ENCODE results near the gene EGFR.

Gene EGFR

DNA sequence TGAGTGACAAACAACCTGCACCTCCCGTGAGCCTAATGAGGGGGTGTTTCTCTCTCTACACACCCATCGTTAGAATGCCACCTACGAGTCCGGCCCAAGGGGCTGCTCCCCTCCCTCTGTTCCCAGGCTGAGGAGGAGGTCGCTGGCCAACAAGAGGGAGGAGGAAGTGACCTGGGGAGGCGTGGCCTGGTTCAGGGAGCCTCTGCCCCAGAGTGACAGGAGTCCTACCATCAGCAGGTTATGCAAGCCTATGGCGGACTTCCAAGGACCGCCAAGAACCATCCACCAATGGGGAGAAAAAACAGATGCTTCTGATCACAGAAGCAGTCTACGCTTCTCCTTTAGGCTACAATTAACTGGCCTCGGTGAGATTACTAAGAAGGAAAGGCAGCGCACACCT lies 12.3 kb upstream of the EGFR start:
- no peak for TF ChIP-seq CTCF (IDR thresholded peaks at IDR 0.05; ENCODE audit: borderline replicate concordance, insufficient read depth, low read depth, low read length)
- no peak overlapping the region for H3K4me3 ChIP-seq (ENCODE audit: low read depth, low read length)

DNA sequence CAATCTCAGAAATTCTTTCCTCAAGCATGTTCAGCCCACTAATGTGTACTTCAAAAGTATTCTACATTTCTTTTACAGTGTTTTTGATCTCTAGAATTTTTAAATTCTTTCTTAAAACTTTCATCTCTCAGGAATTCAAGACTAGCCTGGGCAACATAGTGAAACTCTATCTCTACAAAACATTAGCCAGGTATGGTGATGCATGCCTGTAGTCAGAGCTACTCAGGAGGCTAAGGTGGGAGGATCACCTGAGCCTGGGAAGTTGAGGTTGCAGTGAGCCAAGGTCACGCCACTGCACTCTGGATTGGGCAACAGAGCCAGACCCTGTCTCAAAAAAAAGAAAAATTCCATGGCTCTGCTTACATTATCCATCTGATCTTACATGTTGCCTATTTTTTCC lies 5.0 kb upstream of the EGFR start:
- no peak overlapping the region for H3K4me3 ChIP-seq (ENCODE audit: low read depth, low read length)
- no peak for TF ChIP-seq CTCF (IDR thresholded peaks at IDR 0.05; ENCODE audit: borderline replicate concordance, insufficient read depth, low read depth, low read length)

DNA sequence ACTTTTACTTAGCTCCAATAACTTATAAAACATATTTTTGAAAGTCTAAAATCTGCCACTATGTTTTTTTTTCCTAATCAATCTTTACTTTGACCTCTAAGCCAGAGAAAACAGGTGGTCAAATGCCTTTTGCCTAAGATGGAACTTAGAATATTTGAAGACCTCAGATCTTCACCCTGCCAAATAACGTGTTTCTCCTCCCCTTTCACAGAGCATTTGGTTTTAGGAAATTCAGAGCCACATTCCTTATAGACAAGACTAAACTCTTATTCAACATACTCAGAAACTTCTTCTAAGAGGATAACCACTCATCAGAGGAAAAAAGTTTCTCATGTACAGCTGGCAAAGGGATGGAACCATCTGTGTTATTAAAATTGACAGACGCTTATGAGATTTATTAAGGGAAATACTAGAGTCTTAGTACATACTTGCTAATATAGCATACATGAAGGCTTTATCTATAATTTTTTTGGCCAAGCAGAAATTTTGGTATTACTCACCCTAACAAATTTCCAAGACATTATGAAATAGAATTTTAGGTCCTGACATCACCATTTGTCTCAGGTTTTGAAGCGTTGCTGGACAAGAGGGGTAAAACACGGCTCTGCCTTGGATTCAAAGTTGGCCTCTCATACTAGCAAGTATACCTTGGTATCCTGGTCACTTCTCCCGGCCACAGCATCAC lies 2.6 kb upstream of the EGFR start:
- no peak overlapping the region for H3K4me3 ChIP-seq (ENCODE audit: low read depth, low read length)
- TF ChIP-seq CTCF (IDR thresholded peaks at IDR 0.05; ENCODE audit: borderline replicate concordance, insufficient read depth, low read depth, low read length): no peak

DNA sequence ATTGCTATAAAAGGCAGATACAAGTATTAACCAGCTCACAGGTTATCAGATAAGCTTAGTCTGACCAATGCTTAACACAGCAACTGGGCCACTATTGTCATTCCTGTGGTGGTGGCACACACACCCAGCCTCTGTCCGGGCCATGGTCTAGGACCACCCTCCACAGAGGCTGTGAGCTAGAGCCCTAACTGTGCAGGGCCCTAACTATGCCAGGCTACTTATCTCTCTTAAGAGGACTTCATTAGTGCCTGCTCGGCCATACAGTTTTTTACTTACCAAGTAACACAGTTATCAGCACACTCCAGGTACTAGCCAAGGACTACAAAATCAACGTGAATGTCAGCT lies 2.1 kb upstream of the EGFR start:
- no peak for TF ChIP-seq CTCF (IDR thresholded peaks at IDR 0.05; ENCODE audit: borderline replicate concordance, insufficient read depth, low read depth, low read length)
- no peak overlapping the region for H3K4me3 ChIP-seq (ENCODE audit: low read depth, low read length)

GRCh38 chr7:55017841-55018240 lies 976 bp upstream of the EGFR start:
- no peak overlapping the region for H3K4me3 ChIP-seq (ENCODE audit: low read depth, low read length)
- no peak for TF ChIP-seq CTCF (IDR thresholded peaks at IDR 0.05; ENCODE audit: borderline replicate concordance, insufficient read depth, low read depth, low read length)

DNA sequence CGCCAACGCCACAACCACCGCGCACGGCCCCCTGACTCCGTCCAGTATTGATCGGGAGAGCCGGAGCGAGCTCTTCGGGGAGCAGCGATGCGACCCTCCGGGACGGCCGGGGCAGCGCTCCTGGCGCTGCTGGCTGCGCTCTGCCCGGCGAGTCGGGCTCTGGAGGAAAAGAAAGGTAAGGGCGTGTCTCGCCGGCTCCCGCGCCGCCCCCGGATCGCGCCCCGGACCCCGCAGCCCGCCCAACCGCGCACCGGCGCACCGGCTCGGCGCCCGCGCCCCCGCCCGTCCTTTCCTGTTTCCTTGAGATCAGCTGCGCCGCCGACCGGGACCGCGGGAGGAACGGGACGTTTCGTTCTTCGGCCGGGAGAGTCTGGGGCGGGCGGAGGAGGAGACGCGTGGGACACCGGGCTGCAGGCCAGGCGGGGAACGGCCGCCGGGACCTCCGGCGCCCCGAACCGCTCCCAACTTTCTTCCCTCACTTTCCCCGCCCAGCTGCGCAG lies 424 bp downstream of the EGFR start:
- no peak overlapping the region for H3K4me3 ChIP-seq (ENCODE audit: low read depth, low read length)
- TF ChIP-seq CTCF (IDR thresholded peaks at IDR 0.05; ENCODE audit: borderline replicate concordance, insufficient read depth, low read depth, low read length): no peak

DNA sequence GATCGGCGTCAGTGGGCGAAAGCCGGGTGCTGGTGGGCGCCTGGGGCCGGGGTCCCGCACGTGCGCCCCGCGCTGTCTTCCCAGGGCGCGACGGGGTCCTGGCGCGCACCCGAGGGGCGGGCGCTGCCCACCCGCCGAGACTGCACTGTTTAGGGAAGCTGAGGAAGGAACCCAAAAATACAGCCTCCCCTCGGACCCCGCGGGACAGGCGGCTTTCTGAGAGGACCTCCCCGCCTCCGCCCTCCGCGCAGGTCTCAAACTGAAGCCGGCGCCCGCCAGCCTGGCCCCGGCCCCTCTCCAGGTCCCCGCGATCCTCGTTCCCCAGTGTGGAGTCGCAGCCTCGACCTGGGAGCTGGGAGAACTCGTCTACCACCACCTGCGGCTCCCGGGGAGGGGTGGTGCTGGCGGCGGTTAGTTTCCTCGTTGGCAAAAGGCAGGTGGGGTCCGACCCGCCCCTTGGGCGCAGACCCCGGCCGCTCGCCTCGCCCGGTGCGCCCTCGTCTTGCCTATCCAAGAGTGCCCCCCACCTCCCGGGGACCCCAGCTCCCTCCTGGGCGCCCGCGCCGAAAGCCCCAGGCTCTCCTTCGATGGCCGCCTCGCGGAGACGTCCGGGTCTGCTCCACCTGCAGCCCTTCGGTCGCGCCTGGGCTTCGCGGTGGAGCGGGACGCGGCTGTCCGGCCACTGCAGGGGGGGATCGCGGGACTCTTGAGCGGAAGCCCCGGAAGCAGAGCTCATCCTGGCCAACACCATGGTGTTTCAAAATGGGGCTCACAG lies 1.1 kb downstream of the EGFR start:
- TF ChIP-seq CTCF (IDR thresholded peaks at IDR 0.05; ENCODE audit: borderline replicate concordance, insufficient read depth, low read depth, low read length): no peak
- H3K4me3 ChIP-seq (ENCODE audit: low read depth, low read length): no peak overlapping the region

All from GM12875 (cell line).